GM18858 (cell line): ENCODE measurements around the gene TCEA3.

Source experiments
- ATAC-seq: cut with Tn5 transposase; IDR thresholded peaks from one replicate; pipeline ENCODE4 v1.9.1; 2021; ENCODE audit not compliant: unreplicated experiment

TCEA3 gene

DNA sequence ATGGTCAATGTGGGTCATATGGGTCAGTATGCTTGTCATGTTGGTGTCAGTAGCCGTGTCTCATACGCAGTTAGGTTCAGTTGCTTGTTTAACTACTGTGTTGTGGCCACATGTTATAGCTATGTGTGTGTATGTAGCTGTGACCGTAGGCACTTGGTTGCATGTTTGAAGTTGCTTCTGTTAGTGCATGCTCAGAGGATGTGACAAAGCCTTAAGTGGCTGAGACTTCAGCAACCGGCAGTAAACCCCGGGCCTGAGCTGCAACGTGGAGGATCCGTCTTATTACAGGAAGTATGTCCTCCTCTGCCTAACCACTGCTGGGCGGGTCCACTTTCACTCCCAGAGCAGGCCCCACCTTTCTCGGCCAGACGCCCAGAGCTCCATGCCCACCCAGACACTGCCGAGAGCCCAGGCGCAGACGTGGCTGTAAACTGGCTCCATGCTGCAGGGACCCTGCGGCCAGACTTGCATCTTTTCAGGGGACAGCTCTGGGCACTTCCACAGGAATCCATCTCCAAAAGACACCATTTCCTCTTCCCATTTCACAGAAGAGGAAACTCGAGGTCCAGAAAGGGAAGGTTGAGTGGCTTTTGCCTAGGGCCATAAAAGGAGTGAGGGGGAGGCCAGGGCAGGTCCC lies 2.2 kb downstream of the TCEA3 start:
- no peak for ATAC-seq

GRCh38 chr1:23421753-23422240 lies 2.8 kb downstream of the TCEA3 start:
- no peak for ATAC-seq

DNA sequence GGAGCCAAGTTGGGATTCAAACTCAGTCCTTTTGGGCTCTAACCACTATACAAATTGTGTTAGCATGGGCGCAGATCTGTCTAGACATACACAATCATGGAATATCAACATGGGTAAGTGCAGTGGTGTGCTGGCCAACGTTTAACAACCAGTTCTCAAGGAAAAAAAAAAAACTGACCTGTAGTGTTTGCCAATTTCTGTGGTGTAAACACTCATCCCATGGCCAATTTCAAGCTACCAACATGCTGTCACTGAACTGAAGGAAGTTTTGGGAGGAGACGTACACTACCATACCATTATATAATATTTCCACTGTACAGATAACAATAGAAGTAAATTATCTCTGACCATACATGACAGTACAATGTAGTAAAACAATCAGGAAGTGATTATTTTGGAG lies 3.2 kb downstream of the TCEA3 start:
- no peak for ATAC-seq

GRCh38 chr1:23420778-23421177 lies 3.8 kb downstream of the TCEA3 start:
- no peak for ATAC-seq

GRCh38 chr1:23419180-23419579 lies 5.4 kb downstream of the TCEA3 start:
- no peak for ATAC-seq

GRCh38 chr1:23417570-23417969 lies 7.0 kb downstream of the TCEA3 start:
- ATAC-seq: no peak

GRCh38 chr1:23416964-23417363 lies 7.6 kb downstream of the TCEA3 start:
- no peak for ATAC-seq

DNA sequence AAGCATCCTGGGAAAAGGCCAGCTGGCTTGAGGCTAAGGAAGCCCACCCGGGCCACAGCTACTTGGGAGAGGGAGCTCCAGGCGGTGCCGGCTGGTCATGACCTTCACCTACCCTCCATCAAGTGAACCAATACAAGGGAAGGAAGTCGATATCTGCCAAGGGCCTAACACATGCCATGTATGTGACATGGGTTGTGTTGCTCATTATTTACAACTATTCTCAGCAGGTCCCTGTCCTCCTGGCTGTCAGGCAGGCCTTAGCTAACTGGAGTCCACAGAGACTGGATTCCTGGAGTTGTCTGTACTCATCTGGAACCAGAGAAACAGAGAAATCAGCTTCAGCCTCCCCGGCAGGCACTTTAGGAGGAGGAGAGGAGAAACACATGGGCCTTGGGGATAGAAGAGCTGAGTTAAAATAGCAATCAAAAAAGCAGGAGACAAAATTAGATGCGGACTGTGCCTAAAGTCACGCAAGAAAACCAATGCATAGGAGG lies 15.7 kb downstream of the TCEA3 start:
- no peak for ATAC-seq

DNA sequence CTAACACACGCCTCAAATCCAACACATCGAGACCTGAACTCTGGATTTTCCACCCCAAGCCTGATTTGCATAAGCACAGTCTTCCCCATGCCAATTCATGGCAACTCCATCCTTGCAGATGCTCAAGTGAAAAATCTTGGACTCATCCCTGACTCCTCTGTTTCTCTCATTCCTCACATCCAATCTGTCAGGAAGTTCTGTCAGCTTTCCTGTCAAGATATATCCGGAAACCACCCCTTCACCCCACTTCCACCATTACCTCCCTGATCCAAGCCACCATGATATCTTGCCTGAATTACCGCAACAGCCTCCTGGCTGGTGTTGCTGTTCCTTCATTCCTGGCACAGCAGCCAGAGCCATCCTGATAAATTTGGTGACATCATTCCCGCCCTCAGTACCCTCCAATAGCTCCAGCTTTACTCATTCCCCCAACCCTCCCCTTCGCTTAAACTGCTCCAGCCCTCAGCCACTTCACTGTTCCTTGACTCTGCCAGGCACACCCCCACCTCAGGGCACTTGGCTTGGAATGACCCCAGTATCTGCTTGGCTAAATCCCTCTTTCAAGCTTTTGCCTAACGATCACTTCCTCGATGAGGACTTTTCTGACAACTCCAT lies 17.4 kb downstream of the TCEA3 start:
- no peak for ATAC-seq

DNA sequence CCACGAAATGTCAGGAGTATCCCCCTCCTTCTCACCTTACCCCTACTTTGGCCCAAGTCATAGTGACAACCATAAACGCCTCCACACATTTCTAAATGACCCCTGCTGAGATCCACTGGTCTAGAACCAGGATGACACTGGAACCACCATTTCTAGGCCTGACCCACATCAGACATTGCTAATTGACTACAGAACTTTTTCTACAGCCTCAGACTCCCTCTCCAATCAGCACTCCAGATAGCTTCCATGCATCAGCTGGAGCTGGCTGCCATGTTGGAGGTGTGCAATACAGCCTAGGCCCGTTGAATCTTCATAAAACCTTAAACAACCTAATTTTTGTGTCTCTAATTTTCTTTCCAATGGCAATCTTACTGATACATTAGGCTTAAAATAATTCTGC lies 18.6 kb downstream of the TCEA3 start:
- no peak for ATAC-seq

DNA sequence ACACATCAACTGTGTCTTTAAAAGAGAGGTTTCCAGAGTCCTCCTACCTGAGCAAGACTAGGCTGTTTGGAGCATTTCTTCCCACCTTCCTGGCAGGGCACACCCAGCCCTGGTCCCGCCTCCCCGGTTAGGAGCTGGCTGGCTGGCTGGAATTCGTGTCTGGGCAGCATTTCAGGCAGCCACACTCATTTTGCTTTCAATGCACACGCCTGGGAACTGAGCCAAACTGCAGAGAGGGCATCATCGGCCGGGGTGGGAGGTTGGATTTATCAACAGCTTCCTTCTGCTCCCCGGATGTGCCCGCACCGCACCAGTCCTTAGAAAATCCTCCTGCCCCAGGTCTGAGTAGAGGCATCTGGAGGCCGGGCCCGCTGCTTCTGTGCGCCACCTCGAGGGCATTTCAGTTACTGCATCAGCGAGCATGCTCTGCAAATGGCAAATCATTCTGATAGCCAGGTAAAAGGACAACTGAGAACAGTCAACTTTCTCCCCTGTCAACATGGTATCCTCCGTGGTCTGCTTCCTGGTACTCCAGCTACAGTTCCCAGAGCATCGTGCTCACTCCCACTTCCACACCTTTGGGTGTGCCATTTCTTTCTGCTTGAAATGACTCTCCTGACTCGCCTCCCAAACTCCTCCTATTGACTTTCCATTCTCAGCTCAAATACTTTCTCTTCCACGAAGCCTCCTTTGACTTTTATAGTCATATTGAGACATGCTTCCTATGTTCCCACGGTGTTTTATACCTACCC lies 20.6 kb downstream of the TCEA3 start:
- ATAC-seq: no peak

DNA sequence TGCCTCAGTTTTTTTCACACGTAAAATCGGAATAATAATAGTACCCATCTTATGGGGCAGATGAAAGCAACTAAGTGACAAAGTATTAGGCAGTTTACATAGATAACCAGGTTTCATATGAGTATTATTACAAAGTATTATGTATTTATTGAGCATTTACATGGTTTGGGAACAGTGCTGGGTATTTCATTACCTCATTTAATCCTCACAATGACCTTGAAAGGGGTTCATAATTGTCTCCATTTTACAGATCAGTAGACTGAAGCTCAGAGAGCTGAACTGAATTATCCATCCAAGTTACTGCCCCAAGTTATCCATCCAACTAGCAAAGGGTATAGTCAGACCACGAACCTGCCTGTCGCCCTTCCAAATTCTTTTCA lies 21.2 kb downstream of the TCEA3 start:
- no peak for ATAC-seq

DNA sequence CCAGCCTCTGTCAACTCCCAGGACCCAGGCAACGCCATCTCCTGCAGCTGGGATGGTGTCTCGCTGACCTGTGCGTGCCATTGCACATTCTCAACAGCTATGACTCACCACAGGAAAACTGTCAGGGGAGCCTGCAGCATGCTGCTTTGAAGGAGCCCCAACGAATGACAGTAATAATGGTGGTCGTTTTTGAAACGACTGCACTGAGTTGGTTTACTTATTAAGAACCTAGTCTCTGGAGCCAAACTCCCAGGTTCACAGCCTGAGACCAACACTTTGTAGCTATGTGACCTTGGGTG lies 21.6 kb downstream of the TCEA3 start:
- ATAC-seq: no peak

DNA sequence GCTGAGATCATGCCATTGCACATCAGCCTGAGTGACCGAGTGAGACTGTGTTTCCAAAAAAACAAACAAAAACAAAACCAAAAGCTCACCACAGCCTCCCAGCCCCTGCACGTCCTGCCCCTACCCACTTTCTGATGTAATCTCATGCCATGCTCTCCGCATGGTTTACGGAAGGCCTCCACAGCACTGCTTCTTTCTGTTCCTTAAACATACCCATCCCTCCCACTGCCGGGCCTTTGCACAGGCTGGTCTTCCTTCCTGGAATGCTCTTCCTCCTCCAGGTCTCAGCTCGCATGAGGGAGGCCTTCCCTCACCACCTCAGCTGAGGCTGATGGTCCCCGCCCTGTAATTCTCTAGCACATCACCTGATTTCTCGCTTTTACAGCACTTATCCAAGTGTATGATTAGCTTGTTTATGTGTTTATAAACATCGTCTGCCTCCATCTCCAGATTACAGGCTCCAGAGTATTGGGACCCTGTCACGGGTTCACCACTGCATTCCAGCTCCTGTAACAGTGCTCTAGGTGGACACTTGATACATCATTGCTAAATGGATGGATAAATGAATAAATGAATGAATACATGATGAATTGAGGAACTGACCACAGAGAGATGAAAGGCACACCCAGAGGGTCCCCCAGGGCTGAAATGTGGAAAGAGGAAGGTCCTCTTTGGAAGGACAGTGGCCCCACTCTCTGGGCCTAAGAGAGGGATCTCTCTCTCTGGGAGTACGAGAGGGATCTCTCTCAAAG lies 22.1 kb downstream of the TCEA3 start:
- no peak for ATAC-seq

GRCh38 chr1:23401313-23401712 lies 23.2 kb downstream of the TCEA3 start:
- no peak for ATAC-seq

DNA sequence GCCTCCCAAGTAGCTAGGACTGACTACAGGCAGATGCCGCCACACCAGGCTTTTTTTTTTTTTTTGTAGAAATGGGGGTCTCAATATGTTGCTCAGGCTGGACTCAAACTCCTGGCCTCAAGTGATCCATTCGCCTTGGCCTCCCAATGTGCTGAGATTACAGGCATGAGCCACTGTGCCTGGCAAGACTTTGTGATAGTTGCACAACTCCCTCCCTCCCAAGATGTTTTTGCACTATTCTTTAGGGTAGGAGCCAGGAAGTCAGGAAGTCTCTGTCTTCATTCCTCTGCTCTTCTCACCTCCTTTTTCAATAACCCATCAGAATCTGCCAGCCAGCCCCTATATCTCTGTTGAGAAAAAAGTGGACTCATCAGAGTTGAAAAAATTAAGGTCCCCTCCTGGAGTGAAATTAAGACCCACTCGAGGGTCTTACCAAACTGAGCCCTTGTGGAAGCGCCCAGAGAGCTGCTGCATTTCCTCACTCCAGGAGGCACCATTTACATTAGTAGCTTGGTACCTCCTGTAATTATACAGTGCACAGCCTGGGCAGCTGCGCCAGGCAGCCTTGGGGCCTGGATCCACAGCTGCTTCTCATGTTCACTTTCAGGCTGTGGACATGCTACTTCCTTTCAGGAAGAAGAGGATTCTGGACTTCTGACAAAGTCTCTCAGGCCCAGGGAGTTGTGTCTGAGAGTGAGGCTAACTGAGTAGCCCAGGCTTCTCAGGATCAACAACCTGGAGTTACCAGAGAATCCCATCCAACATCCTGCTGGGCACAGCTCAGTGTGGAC lies 24.0 kb downstream of the TCEA3 start:
- no peak for ATAC-seq

DNA sequence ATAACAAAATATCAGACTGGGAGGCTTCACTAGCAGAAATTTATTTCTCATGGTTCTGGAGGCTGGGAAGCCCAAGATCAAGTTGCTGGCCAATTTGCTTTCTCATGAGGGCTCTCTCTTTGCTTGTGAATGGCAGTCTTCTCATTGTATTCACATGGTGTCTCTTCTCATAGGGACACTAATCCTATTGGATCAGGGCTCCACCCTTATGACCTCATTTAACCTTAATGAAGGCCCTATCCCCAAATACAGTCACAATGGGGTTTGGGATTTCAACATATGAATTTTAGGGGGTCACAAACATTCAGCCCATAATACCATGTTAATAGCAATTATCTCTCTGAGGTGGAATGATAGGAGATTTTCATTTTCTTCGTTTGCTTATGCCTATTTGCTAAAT lies 25.3 kb downstream of the TCEA3 start:
- ATAC-seq: no peak

DNA sequence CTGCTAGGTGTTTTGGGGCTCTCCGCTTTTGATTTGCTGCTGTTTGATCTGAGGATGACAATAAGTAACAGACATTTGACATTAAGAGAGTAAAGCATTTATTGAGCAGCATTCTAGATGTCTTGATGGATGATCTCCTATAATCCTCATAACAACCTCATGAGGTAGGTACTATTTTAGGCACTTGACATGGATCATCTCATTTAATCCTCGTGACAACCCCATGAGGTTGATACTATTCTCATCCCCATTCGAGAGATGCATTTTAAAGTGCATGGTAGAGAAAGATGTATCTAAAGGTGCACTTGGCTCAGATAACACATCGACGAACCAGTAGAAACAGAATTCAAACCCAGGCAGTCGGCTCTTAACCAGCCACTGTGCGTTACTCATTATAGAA lies 26.6 kb downstream of the TCEA3 start:
- no peak for ATAC-seq

- ATAC-seq: no peak
Measured at GRCh38 chr1:23396380-23396779, 28.2 kb downstream of the TCEA3 start.

DNA sequence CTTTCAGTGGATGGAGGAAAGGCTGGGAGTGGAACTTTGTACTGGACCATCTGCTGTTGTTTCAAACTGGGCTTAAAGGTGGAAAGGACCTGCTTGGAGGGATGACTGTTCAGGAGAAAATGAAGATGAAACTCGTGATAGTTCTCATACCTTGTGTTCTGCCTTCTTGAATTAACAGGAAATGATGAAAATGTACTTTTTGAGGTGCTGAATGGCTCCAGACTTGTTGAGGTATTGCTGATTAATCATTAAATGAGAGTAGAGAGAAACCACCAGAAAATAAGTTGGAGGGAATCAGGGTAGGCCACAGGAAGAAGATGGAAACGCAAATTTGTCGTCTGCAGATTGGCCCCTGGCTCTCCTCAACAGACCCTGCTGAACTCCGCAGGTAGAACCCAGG lies 28.7 kb downstream of the TCEA3 start:
- ATAC-seq: no peak
